MM.1S (cell line): ENCODE measurements around the gene FGD6.

Experiments used
- CTCF ChIP-seq: fragments of 300-600 bp; sonication (generic); IDR thresholded peaks from 2 replicates; pipeline ENCODE4 v1.5.1; 2016; ENCODE audit warnings: antibody characterized with exemption, low read length, mixed read lengths
- EZH2 ChIP-seq: fragments of 300-600 bp; sonication (generic); optimal IDR thresholded peaks from 2 replicates; pipeline ENCODE3; 2017; ENCODE audit warnings: low read depth, mild to moderate bottlenecking, antibody characterized with exemption, low read length, mixed read lengths

- no peak for TF ChIP-seq CTCF
- no peak for TF ChIP-seq EZH2
These were observed 26.1 kb downstream of the FGD6 start for GRCh38 chr12:95191060-95191696.
